Right forelimb (tissue), 1 donor: Measurements from ENCODE around the gene GAS7.
A peak's percentile ranks its signal among the peaks of the same experiment; 100 is the strongest.
"Not testable (repeated sequence)": the region's sequence is repeated elsewhere in the genome, so short reads cannot be mapped to it uniquely, and the experiment has no call there.

Experiments used
- DNase-seq: peaks from one replicate; pipeline ENCODE4 v3.0.0-alpha.2; 2018

GAS7 gene

DNA sequence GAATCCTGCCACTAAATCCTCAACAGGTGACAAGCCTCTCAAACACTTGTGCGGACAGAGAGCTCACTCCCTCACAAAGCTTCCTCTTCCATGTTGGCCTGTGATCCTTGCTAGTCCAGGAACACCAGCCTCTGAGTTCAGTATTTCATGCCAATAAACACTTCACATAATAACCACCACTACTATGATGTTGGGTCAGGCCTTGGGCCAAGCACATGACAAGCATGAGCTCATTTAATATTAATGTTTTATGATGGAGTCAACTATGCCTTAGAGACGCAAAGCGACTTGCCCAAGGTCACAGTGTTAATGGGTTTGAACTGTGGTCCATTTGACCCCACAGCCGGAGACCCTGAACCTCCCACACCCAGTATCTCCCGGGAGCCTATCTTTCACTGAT is 129.1 kb downstream of the GAS7 start:
- DNase-seq, result no peak

DNA sequence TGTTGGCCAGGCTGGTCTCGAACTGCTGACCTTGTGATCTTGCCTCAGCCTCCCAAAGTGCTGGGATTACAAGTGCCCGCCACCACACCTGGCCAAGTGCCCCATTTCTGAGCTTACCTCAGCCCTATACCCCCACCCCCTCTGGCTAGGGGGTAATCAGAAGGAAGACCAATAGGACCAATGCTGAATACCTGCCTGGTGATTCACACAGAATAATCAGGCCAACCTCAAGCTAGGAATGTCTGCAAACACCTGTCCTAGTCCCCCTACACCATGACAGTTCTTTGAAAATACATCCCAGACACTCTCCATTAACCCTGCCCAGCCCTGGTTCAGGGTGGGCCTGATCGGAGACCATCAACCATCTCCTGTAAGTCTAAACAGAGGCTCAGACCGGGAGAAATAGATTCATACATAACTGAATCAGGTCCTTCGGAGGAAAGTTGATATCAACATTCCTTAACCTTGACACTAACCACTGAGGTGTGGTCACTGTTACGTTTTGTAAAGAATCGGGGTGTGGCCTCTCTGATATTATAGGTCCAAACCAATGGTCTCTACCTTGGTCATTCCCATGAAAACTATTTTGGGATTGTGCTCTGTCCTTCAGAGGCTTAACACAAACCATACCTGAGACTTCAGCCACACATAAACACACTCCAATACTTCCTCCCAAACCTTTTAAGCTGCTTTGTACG is 130.8 kb downstream of the GAS7 start:
- no peak for DNase-seq

DNA sequence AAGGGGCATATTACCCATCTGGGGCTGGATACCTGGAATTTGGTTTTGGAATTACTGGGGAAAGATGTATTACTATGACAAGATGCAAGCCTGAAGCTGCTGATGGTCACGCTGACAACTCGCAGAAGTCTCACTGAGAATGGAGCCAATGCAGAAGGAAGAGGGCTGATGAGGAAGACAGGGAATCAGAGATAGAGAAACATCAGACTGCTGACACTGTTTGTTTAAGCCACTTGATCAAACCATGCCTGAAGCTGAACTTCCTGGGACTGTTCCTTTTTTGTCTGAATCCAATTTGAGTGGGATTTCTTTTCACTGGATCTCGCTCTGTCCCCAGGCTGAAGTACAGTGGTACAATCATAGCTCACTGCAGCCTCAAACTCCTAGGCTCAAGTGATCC is 133.9 kb downstream of the GAS7 start:
- DNase-seq, result no peak

GRCh38 chr17:10063730-10064241 is 134.6 kb downstream of the GAS7 start:
- DNase-seq, result no peak

DNA sequence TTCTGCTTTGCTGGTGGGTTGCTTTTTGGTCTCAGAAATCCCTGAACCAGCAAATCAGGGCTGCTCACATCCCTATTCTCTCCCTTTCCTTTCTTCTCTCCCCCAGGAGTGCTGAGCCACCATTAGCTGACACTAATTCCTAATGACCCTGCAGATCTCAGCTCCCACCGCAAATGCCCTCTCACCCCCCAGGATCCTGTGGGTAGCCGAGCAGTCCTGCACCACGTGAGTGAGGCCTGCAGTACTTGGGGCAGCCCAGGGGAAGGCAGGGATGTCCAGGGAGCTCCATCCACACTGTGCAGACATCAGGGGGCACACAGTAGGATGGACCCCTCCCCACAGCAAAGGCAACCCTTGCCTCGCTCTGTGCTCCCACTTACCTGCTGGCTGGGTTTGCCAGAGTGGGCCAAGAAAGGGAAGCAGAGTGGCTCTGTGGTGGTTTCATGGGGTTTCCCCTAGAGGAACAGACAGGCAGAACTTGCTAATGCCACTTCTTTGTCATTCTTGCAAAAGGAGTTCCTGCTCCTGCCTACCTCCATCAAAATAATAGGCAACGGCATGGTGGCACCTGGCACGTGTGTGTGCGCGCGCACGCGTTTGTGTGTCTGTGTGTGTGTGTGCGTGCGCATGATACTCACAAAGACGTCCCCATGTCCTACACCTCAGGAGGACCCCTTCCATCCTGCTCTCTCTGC is 135.6 kb downstream of the GAS7 start:
- no peak for DNase-seq

DNA sequence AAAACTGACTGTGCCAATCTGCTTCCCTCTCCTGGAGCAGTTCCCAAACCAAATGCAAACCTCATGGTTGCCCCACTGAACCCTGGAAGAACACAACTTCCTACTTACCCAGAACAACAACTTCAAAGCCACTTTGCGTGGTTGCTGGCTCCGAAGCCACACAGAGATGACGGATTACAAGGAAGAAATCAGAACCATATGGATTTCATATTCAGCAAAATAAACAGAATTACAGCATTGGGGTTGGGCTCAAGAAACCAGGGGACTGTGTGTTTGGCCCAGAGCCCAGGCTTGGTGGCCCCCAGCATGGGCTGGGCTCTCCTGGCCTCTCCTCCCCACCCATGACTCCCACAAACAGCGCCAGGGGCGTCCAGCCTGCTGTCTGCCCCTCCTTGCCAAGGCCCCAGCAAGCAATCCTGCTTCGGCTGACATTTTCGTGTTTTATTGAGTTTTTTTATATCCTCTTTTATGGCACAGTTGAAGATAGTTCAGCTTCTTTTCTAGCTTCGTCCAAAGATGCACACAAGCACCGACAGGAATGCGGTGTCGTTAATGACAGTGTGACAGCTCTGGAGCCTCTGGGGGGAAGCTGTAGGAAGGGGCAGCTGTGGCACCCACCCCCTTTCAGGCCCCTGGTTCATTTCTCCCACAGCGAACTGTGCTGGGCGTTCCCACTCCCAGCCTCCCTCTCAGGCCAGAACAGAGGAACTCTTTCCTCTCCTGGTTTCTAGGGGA is 137.1 kb downstream of the GAS7 start:
- DNase-seq, result peak; percentile 86

DNA sequence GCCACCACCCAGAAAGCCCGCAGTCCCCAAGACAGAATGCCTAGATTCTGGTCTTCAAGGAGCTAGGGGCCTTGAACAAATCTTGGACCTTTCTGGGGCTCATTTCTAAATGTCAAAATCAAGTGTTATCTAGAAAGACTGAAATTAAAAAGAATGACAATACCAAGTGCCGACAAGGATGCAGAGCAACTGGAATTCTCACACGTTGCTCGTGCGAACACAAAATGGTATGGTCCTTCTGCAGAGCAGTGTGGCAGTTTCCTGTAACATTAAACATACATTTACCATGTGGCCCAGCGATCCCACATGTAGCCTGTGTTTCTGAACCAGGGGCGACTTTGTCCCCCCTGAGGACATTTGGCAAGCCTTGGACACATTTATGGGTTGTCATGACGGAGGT is 137.9 kb downstream of the GAS7 start:
- no peak for DNase-seq

DNA sequence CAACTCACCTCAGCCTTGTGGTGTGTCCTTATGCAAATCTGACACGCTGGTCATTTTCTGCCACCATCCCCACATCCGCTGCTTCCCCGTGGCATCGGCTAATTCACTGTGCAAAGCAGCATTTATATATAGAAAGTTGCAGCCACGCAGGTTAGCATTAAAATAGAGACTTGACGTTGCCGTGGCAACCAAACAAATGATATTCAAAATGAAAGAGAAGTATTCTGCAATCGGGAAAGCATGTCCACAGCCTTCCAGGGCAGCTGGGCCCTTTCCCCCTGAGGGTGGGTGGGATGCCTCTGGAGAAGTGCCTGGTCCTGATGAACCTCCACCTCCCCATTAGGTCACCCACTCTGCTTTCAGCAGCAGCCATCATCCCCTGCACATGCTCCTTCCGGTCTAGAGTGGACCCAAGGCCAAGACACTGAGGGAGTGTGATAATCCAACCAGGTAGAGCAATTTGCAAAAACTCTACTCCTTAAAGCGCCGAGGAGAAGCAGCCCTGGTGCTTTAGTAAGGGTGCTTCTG is 138.7 kb downstream of the GAS7 start:
- DNase-seq, result peak; percentile 77

- DNase-seq, result no peak
Measured at GRCh38 chr17:10058921-10059683, 139.3 kb downstream of the GAS7 start.

- not testable (repeated sequence) for DNase-seq
Measured at GRCh38 chr17:10057466-10057865, 140.9 kb downstream of the GAS7 start.

- peak; percentile 44 for DNase-seq
Measured at GRCh38 chr17:10055262-10055975, 143.0 kb downstream of the GAS7 start.

DNA sequence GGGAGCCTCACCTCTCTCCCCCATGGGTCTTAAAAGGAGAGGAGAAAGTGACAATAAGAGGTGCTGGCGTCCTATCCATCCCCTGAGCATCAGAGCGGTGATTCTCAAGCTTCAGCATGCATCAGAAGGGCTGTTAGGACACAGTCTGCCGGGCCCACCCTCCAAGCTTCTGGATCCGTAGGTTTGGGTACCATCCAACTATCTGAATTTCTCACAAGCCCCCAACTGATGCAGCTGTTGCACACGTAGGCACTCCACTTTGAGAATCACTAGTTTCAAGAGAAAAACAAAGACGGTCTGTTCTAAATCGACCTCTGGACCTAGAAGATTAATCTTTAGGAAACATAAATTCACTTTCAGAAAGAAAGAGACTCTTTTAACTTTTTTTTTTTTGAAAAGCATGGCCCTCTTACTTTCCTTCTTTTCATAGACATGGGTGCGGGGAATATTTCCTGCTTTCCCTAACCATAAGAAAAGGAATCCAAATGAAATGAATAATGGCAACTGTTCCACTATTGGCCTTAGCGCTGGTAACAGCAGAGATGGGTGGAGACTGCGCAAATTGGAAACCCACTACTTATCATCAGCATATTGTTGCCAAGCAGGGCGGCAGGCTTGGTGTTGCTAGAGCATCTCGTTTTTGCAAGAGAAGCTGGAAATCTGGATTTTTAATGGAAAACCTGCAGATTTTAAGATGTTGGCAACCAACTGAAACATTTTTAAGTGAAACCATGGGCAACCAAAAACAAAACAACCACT is 144.4 kb downstream of the GAS7 start:
- DNase-seq, result no peak

GRCh38 chr17:10052106-10052813 is 146.1 kb downstream of the GAS7 start:
- no peak for DNase-seq

DNA sequence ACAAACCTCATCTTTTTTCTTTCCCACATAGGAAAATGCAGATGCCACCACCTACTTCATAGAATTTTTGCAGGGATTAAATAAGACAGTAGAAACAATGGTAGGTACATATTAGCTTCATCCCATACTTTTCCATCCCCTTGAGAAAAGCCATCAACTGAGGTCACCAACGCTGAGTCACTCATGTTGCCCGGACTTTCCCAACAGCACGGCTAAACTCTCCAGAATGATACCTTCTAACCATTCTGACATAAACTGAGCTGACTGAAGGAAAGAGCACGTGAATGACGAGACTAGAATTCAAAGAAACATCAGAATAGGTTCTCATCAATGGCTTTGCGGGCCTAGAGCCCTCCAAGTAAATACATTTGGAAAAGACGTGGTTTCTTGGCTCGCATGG is 147.3 kb downstream of the GAS7 start:
- DNase-seq, result no peak

GRCh38 chr17:10050597-10051101 is 147.8 kb downstream of the GAS7 start:
- DNase-seq, result no peak

GRCh38 chr17:10048629-10049350 is 149.6 kb downstream of the GAS7 start:
- no peak for DNase-seq

DNA sequence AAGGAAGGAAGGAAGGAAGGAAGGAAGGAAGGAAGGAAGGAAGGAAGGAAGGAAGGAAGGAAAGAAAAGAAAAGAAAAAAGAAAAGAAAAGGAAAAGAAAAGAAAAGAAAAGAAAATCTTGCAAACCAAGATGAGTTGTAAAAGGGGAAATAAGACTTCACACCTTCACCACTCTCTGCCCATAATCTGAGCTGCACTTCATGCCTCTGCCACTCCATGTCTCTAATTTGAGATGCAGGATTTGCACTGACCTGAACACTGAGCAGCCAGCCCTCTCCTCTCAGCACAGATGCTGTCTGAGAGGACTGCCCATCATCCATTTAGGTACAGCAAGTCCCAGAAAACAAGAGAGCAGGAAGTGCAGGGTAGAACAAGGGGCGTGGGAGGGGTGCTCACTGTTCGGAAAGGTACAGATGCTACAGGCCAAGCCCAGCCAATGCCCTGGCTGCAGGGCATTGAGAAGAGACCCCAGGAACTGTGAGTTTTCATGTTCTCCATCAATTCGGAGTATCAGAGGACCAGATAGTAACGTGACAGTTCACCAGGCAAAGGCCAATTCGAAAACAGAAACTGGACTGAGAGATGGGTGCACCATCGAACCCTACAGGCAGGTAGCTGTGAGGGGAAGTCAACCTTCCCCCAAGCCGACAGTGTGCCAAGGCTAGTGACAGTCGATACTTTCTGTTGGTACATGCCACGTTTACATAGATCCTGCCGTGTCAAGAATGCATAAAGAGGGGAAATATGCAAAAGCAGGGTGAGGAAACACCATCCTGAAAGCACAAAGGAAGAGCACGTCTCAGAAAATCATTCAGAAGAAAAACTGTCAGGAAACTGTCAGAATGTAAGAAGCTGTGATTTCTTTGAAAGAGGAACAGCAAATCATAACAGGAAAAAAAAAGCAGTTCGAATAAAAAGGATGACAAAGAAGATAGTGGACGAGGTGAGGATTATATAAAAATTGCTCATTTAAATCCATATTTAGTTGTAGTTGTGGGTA is 151.3 kb downstream of the GAS7 start:
- DNase-seq, result no peak
